HepG2 (cell line): ENCODE results near the gene ST7L. TPM values are rescaled to one million over a fixed set of nuclear protein-coding genes. Genes with fewer than 3 reads are reported as not detected.

ENCODE experiments used
- FOXK2 ChIP-seq: fragments of 450-650 bp; IDR thresholded peaks from 2 replicates; pipeline ENCODE4 v1.6.1; 2016
- KDM6A ChIP-seq: IDR thresholded peaks from 2 replicates; pipeline ENCODE4 v1.6.1; 2016; ENCODE audit warnings: low read depth
- KLF16 ChIP-seq, 2 experiments: sonication (generic) in 1 of 2; formaldehyde crosslinking in 1 of 2; IDR thresholded peaks; 2 replicates each; pipeline versions ENCODE4 v1.6.1 to v1.8.0; 2016 to 2023; ENCODE audit warnings: missing genetic modification reagents in 2 of 2, missing compliant biosample characterization in 1 of 2
- ZNF337 ChIP-seq: sonication (generic); formaldehyde crosslinking; IDR thresholded peaks from 2 replicates; pipeline ENCODE4 v1.5.1; 2020; ENCODE audit warnings: missing genetic modification reagents, low read depth, mild to moderate bottlenecking, borderline replicate concordance
- ZNF33B ChIP-seq: sonication (generic); formaldehyde crosslinking; IDR thresholded peaks from 2 replicates; pipeline ENCODE4 v1.5.1; 2020; ENCODE audit warnings: mild to moderate bottlenecking, missing genetic modification reagents
- polyA plus RNA-seq, 8 experiments: library from polyadenylated mRNA; depleted of rRNA in 3 of 8; stranded (reverse) in 7 of 8; unstranded in 1 of 8; fragments of >200 nt; fragmentation: Illumina TruSeq in 4 of 8; extraction: Trizol in 4 of 8; gene quantifications; 2 replicates each; pipeline versions ENCODE4 v1.2.1 to v1.2.3, GENCODE V29; 2011 to 2016; ENCODE audit warnings: low read depth in 4 of 8, missing spikeins in 1 of 8, mixed read lengths in 1 of 8; ENCODE audit not compliant: insufficient read depth in 1 of 8
- total RNA-seq, 5 experiments: library from RNA; depleted of rRNA; stranded (reverse); fragments of >200 nt; fragmentation: Illumina TruSeq; extraction: Trizol; gene quantifications; 2 replicates each; pipeline ENCODE4 v1.2.3, GENCODE V29; 2016; ENCODE audit warnings: low read depth in 1 of 5
- TF ChIP-seq, protein P1 (sequence below): sonication (generic); formaldehyde crosslinking; IDR thresholded peaks from 2 replicates; pipeline ENCODE4 v1.4.0; 2020; ENCODE audit warnings: missing genetic modification reagents
- TF ChIP-seq, protein P2 (sequence below): sonication (generic); formaldehyde crosslinking; IDR thresholded peaks from 2 replicates; pipeline ENCODE4 v1.4.0; 2020; ENCODE audit warnings: missing genetic modification reagents, mild to moderate bottlenecking, borderline replicate concordance

ST7L gene
- total and polyA plus RNA-seq, 2 of the 13 experiments (the other 11 are each of a cell fraction or from before 2014, with no cell fraction given) = 8.6 to 19.9 TPM

DNA sequence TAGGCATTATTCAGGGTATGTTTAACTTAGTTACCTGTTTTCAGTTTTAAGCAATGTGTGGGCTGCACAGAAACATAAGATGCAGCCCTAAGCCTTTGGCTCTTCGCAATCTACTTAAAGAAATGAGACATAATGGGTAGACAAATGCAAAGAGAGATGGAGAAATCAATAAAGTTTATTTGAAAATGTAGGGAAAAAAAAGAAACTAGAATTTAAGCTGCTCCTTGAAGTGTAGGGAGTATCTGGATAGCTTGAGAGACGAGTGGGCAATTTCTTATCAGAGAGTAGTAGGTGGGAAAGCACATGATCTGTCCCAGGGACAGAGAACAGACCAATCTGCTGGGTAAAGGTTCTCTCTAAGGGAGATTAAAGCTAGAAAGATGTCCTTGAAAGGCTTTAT, 101.3 kb downstream of the ST7L start (continued):
- TF ChIP-seq, protein P1, sequence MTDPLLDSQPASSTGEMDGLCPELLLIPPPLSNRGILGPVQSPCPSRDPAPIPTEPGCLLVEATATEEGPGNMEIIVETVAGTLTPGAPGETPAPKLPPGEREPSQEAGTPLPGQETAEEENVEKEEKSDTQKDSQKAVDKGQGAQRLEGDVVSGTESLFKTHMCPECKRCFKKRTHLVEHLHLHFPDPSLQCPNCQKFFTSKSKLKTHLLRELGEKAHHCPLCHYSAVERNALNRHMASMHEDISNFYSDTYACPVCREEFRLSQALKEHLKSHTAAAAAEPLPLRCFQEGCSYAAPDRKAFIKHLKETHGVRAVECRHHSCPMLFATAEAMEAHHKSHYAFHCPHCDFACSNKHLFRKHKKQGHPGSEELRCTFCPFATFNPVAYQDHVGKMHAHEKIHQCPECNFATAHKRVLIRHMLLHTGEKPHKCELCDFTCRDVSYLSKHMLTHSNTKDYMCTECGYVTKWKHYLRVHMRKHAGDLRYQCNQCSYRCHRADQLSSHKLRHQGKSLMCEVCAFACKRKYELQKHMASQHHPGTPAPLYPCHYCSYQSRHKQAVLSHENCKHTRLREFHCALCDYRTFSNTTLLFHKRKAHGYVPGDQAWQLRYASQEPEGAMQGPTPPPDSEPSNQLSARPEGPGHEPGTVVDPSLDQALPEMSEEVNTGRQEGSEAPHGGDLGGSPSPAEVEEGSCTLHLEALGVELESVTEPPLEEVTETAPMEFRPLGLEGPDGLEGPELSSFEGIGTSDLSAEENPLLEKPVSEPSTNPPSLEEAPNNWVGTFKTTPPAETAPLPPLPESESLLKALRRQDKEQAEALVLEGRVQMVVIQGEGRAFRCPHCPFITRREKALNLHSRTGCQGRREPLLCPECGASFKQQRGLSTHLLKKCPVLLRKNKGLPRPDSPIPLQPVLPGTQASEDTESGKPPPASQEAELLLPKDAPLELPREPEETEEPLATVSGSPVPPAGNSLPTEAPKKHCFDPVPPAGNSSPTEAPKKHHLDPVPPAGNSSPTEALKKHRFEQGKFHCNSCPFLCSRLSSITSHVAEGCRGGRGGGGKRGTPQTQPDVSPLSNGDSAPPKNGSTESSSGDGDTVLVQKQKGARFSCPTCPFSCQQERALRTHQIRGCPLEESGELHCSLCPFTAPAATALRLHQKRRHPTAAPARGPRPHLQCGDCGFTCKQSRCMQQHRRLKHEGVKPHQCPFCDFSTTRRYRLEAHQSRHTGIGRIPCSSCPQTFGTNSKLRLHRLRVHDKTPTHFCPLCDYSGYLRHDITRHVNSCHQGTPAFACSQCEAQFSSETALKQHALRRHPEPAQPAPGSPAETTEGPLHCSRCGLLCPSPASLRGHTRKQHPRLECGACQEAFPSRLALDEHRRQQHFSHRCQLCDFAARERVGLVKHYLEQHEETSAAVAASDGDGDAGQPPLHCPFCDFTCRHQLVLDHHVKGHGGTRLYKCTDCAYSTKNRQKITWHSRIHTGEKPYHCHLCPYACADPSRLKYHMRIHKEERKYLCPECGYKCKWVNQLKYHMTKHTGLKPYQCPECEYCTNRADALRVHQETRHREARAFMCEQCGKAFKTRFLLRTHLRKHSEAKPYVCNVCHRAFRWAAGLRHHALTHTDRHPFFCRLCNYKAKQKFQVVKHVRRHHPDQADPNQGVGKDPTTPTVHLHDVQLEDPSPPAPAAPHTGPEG = no peak
- TF ChIP-seq FOXK2 (no peak), KDM6A (no peak), ZNF33B (CRISPR knock-in tag) (no peak), KLF16 (CRISPR knock-in tag; IDR thresholded peaks at IDR 0.05) (no peak), ZNF337 (CRISPR knock-in tag) (no peak)
- TF ChIP-seq, protein P2, sequence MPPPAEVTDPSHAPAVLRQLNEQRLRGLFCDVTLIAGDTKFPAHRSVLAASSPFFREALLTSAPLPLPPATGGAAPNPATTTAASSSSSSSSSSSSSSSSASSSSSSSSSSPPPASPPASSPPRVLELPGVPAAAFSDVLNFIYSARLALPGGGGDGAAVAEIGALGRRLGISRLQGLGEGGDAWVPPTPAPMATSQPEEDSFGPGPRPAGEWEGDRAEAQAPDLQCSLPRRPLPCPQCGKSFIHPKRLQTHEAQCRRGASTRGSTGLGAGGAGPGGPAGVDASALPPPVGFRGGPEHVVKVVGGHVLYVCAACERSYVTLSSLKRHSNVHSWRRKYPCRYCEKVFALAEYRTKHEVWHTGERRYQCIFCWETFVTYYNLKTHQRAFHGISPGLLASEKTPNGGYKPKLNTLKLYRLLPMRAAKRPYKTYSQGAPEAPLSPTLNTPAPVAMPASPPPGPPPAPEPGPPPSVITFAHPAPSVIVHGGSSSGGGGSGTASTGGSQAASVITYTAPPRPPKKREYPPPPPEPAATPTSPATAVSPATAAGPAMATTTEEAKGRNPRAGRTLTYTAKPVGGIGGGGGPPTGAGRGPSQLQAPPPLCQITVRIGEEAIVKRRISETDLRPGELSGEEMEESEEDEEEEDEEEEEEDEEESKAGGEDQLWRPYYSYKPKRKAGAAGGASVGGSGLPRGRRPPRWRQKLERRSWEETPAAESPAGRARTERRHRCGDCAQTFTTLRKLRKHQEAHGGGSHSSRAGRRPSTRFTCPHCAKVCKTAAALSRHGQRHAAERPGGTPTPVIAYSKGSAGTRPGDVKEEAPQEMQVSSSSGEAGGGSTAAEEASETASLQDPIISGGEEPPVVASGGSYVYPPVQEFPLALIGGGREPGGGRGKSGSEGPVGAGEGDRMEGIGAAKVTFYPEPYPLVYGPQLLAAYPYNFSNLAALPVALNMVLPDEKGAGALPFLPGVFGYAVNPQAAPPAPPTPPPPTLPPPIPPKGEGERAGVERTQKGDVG (CRISPR knock-in tag) = no peak
